GM12878 (cell line): Measurements from ENCODE around the gene UCN2. TPM values are rescaled to one million over a fixed set of nuclear protein-coding genes. Genes with fewer than 3 reads are reported as not detected.

ENCODE experiments used
- ATAC-seq: fragments of 200-7000 bp; cut with Tn5 transposase; 3 replicates; pipeline ENCODE4 v1.9.1; 2020; ENCODE audit warnings: mild to moderate bottlenecking, moderate library complexity
- BruUV-seq: library from RNA; stranded (reverse); fragments of 400-500 nt; replicated peaks from 2 replicates; lab custom pipeline; 2021; lab: Mats Ljungman, UMichigan
- CTCF ChIA-PET: fragments of 300-600 bp; sonication (Branson Sonifier 250); formaldehyde crosslinking; extraction: SDS; loops from one replicate; lab custom pipeline; 2021; ENCODE audit warnings: inconsistent platforms; lab: Yijun Ruan, JAX
- POLR2A ChIA-PET: fragments of 350-600 bp; formaldehyde crosslinking; extraction: SDS; loops from one replicate; lab custom pipeline; 2021; ENCODE audit warnings: inconsistent platforms; lab: Charles Lee
- RAD21 ChIA-PET: fragments of 300-600 bp; sonication (Branson Sonifier 250); formaldehyde crosslinking; loops from one replicate; lab custom pipeline; 2023; ENCODE audit warnings: antibody characterized with exemption; ENCODE audit not compliant: unreplicated experiment; lab: Charles Lee
- SMC1A ChIA-PET: fragments of 300-600 bp; sonication (Branson Sonifier 250); formaldehyde crosslinking; loops from one replicate; lab custom pipeline; 2023; ENCODE audit not compliant: unreplicated experiment, uncharacterized antibody; lab: Charles Lee
- DNase-seq: peaks from one replicate; pipeline ENCODE4 v3.0.0-alpha.2; 2011; ENCODE audit warnings: low read depth, low spot score
- FAIRE-seq: peaks from 3 replicates; lab custom pipeline; 2011; peaks lifted over from hg19 to GRCh38; lab: Jason Lieb, UNC
- H2AFZ ChIP-seq: 2 replicates; pipeline ENCODE4 v1.6.0; 2011; ENCODE audit warnings: low read depth, low read length, control low read depth; ENCODE audit not compliant: control insufficient read depth
- H3K27ac ChIP-seq: 2 replicates; pipeline ENCODE4 v1.5.1; 2011; ENCODE audit warnings: control low read depth; ENCODE audit not compliant: control insufficient read depth, insufficient read depth
- H3K27me3 ChIP-seq, 2 experiments: replicated peaks in 1 of 2; 2 replicates each; pipeline versions ENCODE4 v1.6.0 to v1.6.1; 2011; ENCODE audit warnings: low read length in 1 of 2; ENCODE audit not compliant: control insufficient read depth in 2 of 2, insufficient read depth in 2 of 2
- H3K36me3 ChIP-seq, 2 experiments: 2 replicates each; pipeline ENCODE4 v1.5.1; 2011; ENCODE audit warnings: low read length in 1 of 2; ENCODE audit not compliant: control insufficient read depth in 2 of 2, insufficient read depth in 2 of 2
- H3K4me1 ChIP-seq: 2 replicates; pipeline ENCODE4 v1.6.1; 2011; ENCODE audit warnings: mild to moderate bottlenecking, low read length, moderate library complexity, mixed read lengths; ENCODE audit not compliant: control insufficient read depth, insufficient read depth
- H3K4me2 ChIP-seq: 2 replicates; pipeline ENCODE4 v1.6.0; 2011; ENCODE audit warnings: control low read depth; ENCODE audit not compliant: control insufficient read depth, insufficient read depth
- H3K4me3 ChIP-seq: fragments of 200-600 bp; sonication (generic); 2 replicates; pipeline ENCODE4 v1.5.1; 2016
- H3K79me2 ChIP-seq: 2 replicates; pipeline ENCODE4 v1.6.0; 2011; ENCODE audit warnings: low read length; ENCODE audit not compliant: control insufficient read depth, insufficient read depth
- H3K9ac ChIP-seq: 2 replicates; pipeline ENCODE4 v1.8.0; 2011; ENCODE audit warnings: low read length, control low read depth, mixed read lengths; ENCODE audit not compliant: control insufficient read depth, insufficient read depth
- H3K9me3 ChIP-seq: replicated peaks from 3 replicates; pipeline ENCODE4 v1.5.1; 2011; ENCODE audit warnings: mild to moderate bottlenecking, low read length; ENCODE audit not compliant: control insufficient read depth, insufficient read depth
- H4K20me1 ChIP-seq: 2 replicates; pipeline ENCODE4 v1.6.0; 2011; ENCODE audit not compliant: control insufficient read depth, insufficient read depth
- ASH2L ChIP-seq: fragments of 300-600, 200-600 bp; sonication (generic); IDR thresholded peaks from 2 replicates; pipeline ENCODE4 v1.6.1; 2017; ENCODE audit warnings: low read depth, mild to moderate bottlenecking, borderline replicate concordance
- ATF7 ChIP-seq: fragments of 450-650 bp; IDR thresholded peaks from 2 replicates; pipeline ENCODE4 v1.6.1; 2016; ENCODE audit warnings: low read depth, mild to moderate bottlenecking
- E4F1 ChIP-seq: fragments of 450-650 bp; IDR thresholded peaks from 2 replicates; pipeline ENCODE4 v1.6.1; 2018; ENCODE audit warnings: borderline replicate concordance, mild to moderate bottlenecking; ENCODE audit not compliant: partially characterized antibody
- EED ChIP-seq: sonication (generic); IDR thresholded peaks from 2 replicates; pipeline ENCODE4 v1.6.1; 2016; ENCODE audit warnings: antibody characterized with exemption, low read depth
- HSF1 ChIP-seq: fragments of 150-350 bp; IDR thresholded peaks from 2 replicates; pipeline ENCODE4 v1.6.1; 2014; ENCODE audit warnings: mild to moderate bottlenecking, low read depth, low read length
- JUNB ChIP-seq: IDR thresholded peaks from 2 replicates; pipeline ENCODE4 v1.6.1; 2016; ENCODE audit warnings: antibody characterized with exemption, mild to moderate bottlenecking
- MAX ChIP-seq: IDR thresholded peaks from 2 replicates; pipeline ENCODE4 v1.6.1; 2012; ENCODE audit warnings: low read depth, low read length, improper control_type of control experiment
- MXI1 ChIP-seq: fragments of 150-350 bp; IDR thresholded peaks from 2 replicates; pipeline ENCODE4 v1.6.1; 2011; ENCODE audit warnings: low read depth, mild to moderate bottlenecking, inconsistent platforms, low read length, improper control_type of control experiment
- NFYB ChIP-seq: IDR thresholded peaks from 2 replicates; pipeline ENCODE4 v1.6.1; 2011; ENCODE audit warnings: low read depth, mild to moderate bottlenecking, low read length, improper control_type of control experiment, moderate library complexity; ENCODE audit not compliant: insufficient read depth
- PAX8 ChIP-seq: fragments of 450-650 bp; IDR thresholded peaks from 2 replicates; pipeline ENCODE4 v1.6.1; 2017; ENCODE audit warnings: mild to moderate bottlenecking, moderate library complexity
- RCOR1 ChIP-seq: conservative IDR thresholded peaks from 2 replicates; pipeline ENCODE4 v1.6.1; 2012; ENCODE audit warnings: low read depth, low read length, improper control_type of control experiment
- RFX5 ChIP-seq: IDR thresholded peaks from 2 replicates; pipeline ENCODE4 v1.6.1; 2011; ENCODE audit warnings: low read depth, low read length, improper control_type of control experiment
- SMAD1 ChIP-seq: fragments of 450-650 bp; IDR thresholded peaks from 2 replicates; pipeline ENCODE4 v1.6.1; 2018; ENCODE audit warnings: mild to moderate bottlenecking, low read depth; ENCODE audit not compliant: partially characterized antibody
- YY1 ChIP-seq: IDR thresholded peaks from 2 replicates; pipeline ENCODE4 v1.6.1; 2011; ENCODE audit warnings: low read depth, mild to moderate bottlenecking, low read length
- ZNF217 ChIP-seq: fragments of 450-650 bp; IDR thresholded peaks from 2 replicates; pipeline ENCODE4 v1.6.1; 2017; ENCODE audit warnings: antibody characterized with exemption, mild to moderate bottlenecking
- ZNF24 ChIP-seq: fragments of 450-650 bp; IDR thresholded peaks from 2 replicates; pipeline ENCODE4 v1.6.1; 2017; ENCODE audit warnings: antibody characterized with exemption, mild to moderate bottlenecking
- ZNF384 ChIP-seq: IDR thresholded peaks from 2 replicates; pipeline ENCODE4 v1.6.1; 2012; ENCODE audit warnings: low read depth, mild to moderate bottlenecking, low read length, improper control_type of control experiment, borderline replicate concordance
- WGBS: methylation state at CpG from one replicate; pipeline ENCODE4 v1.1.6; 2016; ENCODE audit warnings: low lambda C conversion rate; ENCODE audit not compliant: insufficient replicate concordance, insufficient coverage; ENCODE audit errors: missing lambda C conversion rate; 5-methylcytosine and 5-hydroxymethylcytosine counted together
- in situ Hi-C: fragments of 300-500 bp; cut with MboI; formaldehyde crosslinking; loops from 9 replicates; pipeline ENCODE4 v1.14.3; 2018; ENCODE audit warnings: mixed read lengths
- intact Hi-C: fragments of 100-400 bp; cut with micrococcal nuclease; formaldehyde crosslinking; loops from one replicate; pipeline ENCODE4 v1.14.2; 2022; ENCODE audit not compliant: unreplicated experiment
- polyA plus RNA-seq, 11 experiments: library from polyadenylated mRNA; depleted of rRNA in 4 of 11; unstranded in 6 of 11; stranded (reverse) in 5 of 11; fragments of >200 nt; fragmentation: Nextera tagmentation in 4 of 11; fragmentation: Illumina TruSeq in 1 of 11; extraction: Ambion mirVana in 4 of 11; extraction: Trizol in 1 of 11; gene quantifications; 1 replicate in 1 of 11; 2 replicates in 10 of 11; pipeline versions ENCODE4 v1.2.1 to v1.2.3, GENCODE V29; 2011 to 2016; ENCODE audit warnings: inconsistent platforms in 2 of 11, missing spikeins in 2 of 11, low read depth in 1 of 11
- total RNA-seq, 4 experiments: library from RNA; depleted of rRNA in 3 of 4; stranded (reverse); fragments of >200 nt in 3 of 4; fragmentation: Illumina TruSeq in 1 of 4; extraction: Trizol in 1 of 4; gene quantifications; 2 replicates each; pipeline versions ENCODE4 v1.2.1 to v1.2.3, GENCODE V29; 2013 to 2021

UCN2 gene
- total and polyA plus RNA-seq, 10 of the 15 experiments (the other 5 are each of a cell fraction or from before 2014, with no cell fraction given), result 0.05 TPM; not detected in 9

- TF ChIP-seq E4F1 (no peak), EED (no peak), ATF7 (no peak), RCOR1 (no peak), ZNF384 (no peak), YY1 (no peak)
Measured at GRCh38 chr3:48568476-48568875, 4.9 kb upstream of the UCN2 start (continued).

GRCh38 chr3:48567500-48567899 is 3.9 kb upstream of the UCN2 start:
- Histone ChIP-seq H3K4me1 (no peaks in the 10 kb centered on the region), H3K27me3 (no peaks in the 10 kb centered on the region), H3K79me2 (no peaks in the 10 kb centered on the region), H3K4me3 (no peak overlapping the region), H4K20me1 (no peaks in the 10 kb centered on the region), H3K27ac (no peak overlapping the region), H3K9ac (no peak overlapping the region), H3K36me3 (no peaks in the 10 kb centered on the region), H3K9me3 (no peaks in the 10 kb centered on the region), H3K4me2 (no peak overlapping the region), H2AFZ (no peak overlapping the region)
- FAIRE-seq (no peak), ATAC-seq (no peak), DNase-seq (no peak)
- ChIA-PET POLR2A (no interaction called here), RAD21 (no interaction called here), SMC1A (no interaction called here), CTCF (interaction anchor here (1.6 kb wide), 1 partner anchor 10 kb away, joined by 4 read pairs; no protein-coding TSS in a partner anchor)
- in situ Hi-C loops, result no loop called here
- no TSS peak for BruUV-seq
- intact Hi-C loops, result no loop called here
- TF ChIP-seq JUNB (no peak), ZNF217 (no peak), MAX (no peak), SMAD1 (no peak), MXI1 (no peak), ZNF24 (no peak), ASH2L (no peak), NFYB (no peak), RFX5 (no peak), PAX8 (no peak), HSF1 (no peak)
- whole genome bisulfite sequencing, result 32% methylated on average over 11 of the region's 11 CpGs
